ENCODE measurements around the gene KLHL29. TPM values are rescaled to one million over a fixed set of nuclear protein-coding genes. Genes with fewer than 3 reads are reported as not detected.

The KLHL29 gene
- total RNA-seq, 1 donor from 2014 or later, result 23.6 TPM

DNA sequence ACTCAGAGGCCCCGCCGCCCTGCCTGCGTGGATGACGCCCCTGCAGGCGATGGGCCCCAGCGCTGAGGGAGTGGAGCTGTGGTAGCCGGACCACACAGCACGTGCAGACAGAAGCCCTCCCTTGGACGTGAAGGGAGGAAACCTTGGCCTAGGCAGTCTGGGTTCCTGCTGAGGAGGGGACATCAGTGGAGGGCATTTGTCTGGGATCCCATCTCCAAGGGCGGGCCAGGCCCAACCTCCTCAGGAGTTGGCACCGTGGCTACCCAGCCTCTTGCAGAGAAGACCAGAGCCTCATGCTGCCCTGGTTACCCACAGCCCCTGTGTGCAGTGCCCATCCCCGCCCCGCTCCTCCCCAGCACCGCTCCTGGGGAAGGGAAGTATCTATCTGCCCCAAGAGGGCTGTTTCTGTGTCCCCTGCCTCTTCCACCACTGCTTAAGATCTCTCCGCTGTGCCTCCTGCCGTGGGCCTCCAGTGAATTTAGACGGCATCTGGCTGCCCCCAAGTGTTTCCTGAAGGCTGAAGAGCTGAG, 241.8 kb downstream of the KLHL29 start:
- DNase-seq (ENCODE audit: low spot score), result no peak

DNA sequence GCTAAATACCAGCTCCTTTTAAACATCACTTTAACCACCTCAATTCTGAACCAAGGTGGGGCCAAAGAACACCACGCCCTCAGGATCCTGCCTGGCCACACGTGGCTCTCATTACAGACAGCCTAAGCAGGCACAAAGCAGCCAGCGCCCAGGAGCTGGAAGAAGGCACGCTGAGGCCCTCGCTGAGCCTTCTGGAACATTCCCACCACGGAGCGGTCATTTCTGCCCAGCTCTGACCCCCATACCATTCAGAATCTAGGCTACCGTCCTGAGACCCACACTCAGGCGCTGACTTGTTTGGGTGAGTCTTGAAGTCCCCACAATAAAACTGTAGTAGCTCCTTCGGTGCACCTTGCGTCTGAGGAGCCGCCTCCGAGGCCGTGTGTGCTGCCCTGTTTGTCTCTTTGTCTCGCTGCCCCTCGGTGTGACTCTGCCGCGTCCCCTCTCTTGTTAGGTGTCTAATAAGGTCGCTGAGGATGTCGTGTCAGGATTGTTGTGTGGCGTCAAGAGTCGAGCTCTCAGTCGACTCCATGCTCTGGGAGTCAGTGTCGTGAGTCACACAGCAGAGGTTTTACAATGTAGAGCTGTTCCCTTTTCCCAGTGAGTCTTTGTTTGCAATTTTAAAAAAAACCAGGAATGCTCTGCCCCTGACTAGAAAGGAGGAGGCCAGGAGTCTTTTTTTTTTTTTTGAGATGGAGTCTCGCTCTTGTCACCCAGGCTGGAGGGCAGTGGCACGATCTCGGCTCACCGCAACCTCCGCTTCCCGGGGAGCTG, 242.4 kb downstream of the KLHL29 start:
- no peak for DNase-seq (ENCODE audit: low spot score)

DNA sequence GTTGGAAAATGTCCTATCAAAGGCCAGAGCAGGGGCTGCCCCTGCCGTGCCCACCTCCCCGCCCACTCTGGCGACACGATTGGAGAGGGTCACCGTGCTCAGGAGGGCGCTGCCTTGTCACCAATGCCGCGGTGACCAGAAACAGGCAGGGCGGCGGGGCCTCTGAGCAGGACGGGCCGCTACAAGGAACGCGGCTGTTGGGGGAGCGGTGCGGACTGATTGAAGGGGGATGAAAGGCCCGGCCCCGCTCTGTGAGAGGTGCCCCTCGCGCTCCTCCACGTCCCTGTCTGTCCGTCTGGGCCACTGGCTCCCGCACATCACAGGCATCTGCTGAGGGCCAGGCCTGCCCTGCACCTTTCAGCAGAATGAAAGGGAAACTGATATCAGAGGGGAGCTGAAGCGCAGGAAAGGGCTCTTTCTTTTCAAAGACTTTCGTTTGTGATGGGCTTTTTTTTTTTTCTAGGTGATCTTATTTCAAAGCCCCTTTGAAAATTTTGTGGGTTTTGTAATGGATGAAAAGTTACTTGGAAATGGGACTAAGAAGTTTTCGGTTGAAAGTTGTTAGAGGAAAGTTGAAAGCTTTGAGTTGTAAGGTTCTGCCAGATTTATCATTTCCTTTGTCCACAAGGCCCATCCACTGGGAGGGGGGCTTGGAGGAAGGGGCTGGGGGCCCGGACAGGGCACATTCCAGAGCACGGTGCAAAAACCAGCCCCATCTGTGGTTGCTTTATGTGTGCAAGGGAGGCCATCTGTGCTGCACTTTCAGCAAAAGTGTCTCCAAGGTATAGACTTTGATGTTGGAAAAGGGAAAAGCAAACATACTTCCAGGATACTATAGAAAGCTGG, 244.2 kb downstream of the KLHL29 start:
- DNase-seq (ENCODE audit: low spot score), result no peak

DNA sequence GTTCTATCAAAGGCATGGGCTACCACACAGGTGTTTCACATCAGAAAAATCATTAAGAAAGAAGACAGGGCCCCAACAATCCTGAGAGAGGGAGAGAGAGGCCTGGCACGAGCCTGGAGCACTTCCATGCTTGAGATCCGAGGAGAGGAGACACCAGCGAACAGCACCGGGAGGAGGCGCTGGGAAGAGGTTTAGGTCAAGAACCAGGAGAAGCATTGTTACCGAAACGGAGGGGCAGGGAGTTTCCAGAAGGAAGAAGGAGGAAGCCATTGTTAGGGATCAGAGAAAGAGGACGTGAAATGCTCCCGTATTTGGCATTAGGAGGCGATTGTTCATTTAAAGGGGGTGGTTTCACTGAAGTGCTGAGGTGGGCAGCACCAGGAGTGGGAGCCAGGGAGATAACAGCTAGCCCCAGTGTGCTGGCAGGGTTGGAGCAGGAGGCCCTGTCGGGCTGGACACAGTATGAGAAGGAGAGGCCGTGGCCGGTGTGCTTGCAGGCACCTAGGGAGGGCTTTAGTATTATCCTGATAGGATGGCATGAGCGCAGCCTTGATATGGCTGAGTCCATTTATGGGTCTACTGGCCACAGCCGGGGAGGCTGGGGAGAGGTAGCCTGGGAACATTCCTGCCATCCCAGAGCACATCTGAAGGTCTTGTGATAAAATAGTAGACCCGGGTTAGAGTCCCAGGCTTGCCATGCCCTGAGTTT, 244.9 kb downstream of the KLHL29 start:
- no peak for DNase-seq (ENCODE audit: low spot score)

GRCh38 chr2:23630961-23631360, 246.0 kb downstream of the KLHL29 start:
- DNase-seq (ENCODE audit: low spot score), result no peak

GRCh38 chr2:23631389-23631788, 246.4 kb downstream of the KLHL29 start:
- no peak for DNase-seq (ENCODE audit: low spot score)

GRCh38 chr2:23632386-23632785, 247.4 kb downstream of the KLHL29 start:
- no peak for DNase-seq (ENCODE audit: low spot score)

GRCh38 chr2:23632831-23633395, 247.9 kb downstream of the KLHL29 start:
- no peak for DNase-seq (ENCODE audit: low spot score)

DNA sequence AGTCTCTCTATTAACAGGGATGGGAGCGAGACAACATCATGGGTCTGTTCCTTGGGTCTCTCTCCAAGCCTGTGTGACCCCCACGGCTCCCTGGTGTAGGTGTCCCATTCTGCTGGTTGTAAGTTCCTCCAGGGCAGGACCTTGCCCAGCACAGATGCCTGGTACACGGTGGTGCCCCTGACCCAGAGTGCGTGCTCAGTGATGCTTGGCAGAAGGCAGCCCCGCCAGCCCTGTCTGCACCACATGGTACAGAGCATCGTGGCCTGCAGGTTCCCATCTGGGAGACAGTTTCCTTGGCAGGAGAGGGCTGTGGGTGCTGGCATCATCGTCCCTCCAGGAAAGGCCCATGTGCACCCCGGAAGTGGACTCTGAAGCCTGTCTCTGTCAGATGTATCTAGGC, 249.0 kb downstream of the KLHL29 start:
- DNase-seq (ENCODE audit: low spot score), result no peak

DNA sequence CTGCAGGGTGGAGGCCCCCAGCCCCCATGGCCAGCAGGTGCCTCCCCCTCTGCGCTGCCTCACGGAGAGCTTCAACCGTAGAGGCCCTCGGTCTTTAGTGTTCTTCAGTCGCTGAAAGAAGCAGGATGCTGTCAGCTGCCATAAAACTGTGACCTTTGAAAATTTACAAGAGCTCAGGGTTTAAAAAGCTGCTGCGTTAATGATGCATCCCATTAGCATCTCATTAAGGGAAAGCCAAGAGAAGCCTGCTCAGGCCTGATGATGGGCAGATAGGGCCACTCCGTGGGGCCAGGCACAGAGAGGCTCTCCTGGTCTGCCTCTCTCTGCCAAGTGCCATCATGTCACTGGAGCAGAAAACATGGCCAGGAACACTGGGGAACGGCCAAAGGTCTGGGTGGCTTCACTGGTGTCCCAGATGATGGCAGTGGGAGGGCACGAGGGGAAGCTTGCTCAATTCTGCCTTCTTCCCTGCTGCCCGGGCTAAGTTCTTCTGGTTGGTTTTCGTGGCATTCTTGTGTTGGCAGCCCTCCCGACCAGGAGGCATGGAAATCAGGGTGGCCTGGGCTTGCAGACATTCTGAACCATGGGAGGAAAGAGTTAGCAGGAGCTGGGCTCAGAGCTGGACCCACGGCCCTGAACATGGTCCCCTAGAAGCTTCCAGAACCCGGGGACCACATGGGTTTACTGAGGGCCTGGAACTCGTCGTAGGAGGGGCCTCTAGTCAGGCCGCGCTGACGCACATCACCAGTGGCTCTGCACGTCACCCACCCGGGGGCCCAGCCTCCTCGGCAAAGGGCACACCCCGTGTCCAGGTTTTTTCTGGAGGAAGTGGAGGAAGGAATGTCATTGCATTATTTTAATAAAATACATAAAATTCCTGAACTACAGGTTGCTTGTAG, 250.7 kb downstream of the KLHL29 start:
- no peak for DNase-seq (ENCODE audit: low spot score)

DNA sequence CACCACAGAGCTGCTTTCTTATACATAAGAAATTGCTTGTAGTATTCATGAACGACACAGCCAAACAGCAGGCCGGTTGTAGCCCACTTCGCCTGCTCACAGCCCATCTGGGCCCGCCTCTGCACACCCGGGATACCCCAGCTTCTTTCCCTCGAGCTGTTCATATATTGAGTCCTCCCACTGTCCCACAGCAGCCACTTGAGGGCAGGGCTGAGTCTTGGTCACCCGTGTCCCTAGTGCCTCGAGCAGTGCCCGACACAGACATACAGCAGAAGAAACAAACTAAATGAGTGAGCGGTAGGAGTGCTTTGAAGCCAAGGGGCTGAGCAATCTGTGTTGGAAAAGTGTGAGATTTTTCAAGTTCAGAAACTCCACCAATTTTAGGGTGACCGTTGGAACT, 251.4 kb downstream of the KLHL29 start:
- no peak for DNase-seq (ENCODE audit: low spot score)

- DNase-seq (ENCODE audit: low spot score), result no peak
These were observed 252.2 kb downstream of the KLHL29 start for GRCh38 chr2:23637011-23637778.

DNA sequence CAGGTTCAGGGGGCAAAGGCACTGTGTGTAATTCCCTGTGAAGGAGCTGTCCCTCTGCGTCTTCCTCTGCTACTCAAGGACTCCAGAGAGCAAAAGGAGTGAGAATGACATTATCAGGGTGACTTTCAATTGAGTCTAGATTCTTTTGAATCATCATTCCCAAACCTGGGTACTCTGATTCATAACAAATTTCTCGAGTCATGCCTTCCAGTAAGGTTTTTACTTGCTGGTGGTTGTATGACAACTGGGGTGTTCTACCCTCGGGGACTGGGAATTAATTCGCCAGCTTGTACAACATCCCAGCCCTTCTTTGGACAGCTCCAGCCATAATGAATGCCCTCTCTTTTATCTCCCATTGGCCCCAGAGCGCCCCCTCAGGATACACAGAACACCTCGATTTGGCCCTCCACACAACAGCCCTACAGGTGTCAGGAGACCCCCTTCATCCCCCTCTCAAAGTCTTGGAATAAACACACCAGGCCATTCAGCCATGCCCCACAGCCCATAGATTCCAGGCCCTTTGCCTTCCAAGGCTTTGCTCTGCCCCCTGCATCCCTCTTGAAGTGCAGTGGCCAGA, 254.5 kb downstream of the KLHL29 start:
- DNase-seq (ENCODE audit: low spot score), result no peak

GRCh38 chr2:23640711-23641110, 255.7 kb downstream of the KLHL29 start:
- no peak for DNase-seq (ENCODE audit: low spot score)

- no peak for DNase-seq (ENCODE audit: low spot score)
These were observed 257.5 kb downstream of the KLHL29 start for GRCh38 chr2:23642516-23642915.

DNA sequence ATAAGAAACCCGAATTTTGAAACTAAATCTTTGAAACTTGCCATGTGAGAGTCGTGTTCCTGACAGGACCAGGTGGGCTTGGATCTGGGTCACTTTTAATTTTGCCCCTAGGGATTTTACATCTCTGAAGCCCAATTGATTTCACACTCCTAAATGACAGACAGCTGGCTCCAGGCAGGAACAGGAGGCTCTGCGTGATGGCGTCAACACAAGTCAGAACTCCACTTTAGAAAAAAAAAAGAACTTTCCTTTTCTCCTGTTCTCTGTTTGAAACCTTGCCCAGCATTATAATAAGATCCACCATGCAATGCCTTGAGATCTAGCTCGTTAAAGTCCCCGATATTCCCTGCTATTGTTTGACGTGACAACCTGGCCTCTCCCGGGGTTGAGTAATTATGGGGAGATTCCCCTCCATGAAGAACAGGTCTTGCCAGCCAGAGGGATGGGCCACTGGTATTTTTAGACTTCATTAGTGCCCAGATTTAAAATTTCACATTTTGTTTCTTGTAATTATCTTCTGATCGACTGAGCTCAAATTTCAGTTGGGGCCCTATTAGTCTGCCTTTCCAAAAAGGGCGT, 260.3 kb downstream of the KLHL29 start:
- DNase-seq (ENCODE audit: low spot score), result no peak

DNA sequence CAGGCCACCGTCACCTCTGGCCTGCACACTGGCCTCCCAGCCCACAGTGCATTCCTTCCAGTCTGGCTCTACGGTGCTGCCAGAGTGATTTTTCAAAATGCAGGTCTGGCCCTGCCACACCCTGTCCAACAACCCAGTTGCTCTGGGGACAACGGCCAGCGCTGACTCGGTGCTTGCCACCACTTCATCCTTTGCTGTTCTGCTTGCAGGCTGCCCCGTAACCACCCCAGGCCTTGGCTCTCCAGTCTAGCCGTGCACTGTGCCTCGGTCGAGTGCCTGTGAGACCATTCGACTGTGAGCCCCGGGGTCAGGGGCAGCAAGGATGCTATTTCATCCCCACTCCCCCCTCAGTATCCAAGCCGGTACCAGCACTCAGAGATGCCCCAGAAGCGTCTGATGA, 262.6 kb downstream of the KLHL29 start:
- no peak for DNase-seq (ENCODE audit: low spot score)

DNA sequence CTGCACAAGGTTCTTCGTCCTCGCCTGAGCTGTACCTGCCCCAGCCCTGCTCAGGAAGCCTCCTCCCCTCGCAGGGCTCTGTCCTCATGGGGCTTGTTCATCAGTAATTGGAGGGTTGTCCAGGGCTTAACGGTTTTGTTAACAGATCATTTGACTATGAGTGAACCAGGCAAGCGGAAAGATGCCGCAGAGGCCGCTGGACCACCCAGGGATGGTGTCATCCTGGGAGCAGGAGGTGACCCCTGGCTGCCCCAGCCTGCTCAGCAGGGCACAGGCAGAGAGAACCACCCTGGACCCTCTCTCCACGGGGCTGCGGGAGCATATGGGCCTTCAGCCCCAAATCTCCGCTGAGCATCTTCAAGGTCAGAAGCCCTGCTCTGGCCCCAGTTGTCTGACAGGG, 264.3 kb downstream of the KLHL29 start:
- DNase-seq (ENCODE audit: low spot score), result no peak

DNA sequence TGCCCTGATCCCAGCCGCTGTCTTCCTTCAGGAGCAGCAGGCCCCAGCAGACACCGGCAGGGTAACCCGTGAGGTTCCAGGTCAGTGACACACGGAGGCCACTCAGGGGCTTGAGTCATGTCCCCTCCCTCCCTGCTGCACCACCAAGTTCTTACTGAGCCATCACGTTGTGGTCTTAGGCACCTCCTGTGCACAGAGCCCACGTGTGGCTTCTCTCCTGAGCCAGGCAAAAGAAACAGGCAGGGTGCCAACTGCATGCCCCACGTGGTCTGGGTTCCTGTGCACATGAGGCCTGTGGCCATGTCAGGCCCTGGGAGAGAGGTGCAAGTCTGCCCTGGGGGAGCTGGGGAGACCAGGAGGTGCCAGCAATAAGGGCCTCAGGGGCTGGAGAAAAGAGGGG, 264.8 kb downstream of the KLHL29 start:
- no peak for DNase-seq (ENCODE audit: low spot score)
